ENCODE results near the gene DLGAP1.

DNA sequence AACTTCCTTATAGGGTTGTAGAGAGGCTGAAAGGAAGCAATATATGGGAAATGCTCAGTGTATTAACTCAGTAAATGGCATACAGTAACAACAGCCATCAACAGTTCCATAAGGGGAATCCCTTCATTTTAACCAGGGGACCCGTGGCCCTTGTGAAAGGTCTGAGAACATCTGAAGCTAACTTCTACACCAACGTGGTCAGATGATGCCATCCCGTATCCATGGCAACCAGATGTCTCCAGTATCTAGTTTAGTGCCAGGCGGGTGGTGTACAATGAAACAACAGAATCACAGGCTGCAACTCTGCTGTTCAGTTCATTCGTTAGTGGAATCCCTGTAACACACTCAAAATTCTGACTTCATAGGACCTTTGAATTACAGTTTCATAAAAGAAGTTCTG lies 842.8 kb downstream of the DLGAP1 start:
- TF ChIP-seq, protein P1, sequence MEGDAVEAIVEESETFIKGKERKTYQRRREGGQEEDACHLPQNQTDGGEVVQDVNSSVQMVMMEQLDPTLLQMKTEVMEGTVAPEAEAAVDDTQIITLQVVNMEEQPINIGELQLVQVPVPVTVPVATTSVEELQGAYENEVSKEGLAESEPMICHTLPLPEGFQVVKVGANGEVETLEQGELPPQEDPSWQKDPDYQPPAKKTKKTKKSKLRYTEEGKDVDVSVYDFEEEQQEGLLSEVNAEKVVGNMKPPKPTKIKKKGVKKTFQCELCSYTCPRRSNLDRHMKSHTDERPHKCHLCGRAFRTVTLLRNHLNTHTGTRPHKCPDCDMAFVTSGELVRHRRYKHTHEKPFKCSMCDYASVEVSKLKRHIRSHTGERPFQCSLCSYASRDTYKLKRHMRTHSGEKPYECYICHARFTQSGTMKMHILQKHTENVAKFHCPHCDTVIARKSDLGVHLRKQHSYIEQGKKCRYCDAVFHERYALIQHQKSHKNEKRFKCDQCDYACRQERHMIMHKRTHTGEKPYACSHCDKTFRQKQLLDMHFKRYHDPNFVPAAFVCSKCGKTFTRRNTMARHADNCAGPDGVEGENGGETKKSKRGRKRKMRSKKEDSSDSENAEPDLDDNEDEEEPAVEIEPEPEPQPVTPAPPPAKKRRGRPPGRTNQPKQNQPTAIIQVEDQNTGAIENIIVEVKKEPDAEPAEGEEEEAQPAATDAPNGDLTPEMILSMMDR (IDR thresholded peaks at IDR 0.05; ENCODE audit: low read depth, low read length): no peak
- TF ChIP-seq EZH2phosphoT487 (IDR thresholded peaks at IDR 0.05; ENCODE audit: low read depth): no peak
